Measurements from ENCODE around the gene PSMA1.
"Not testable (repeated sequence)": the region's sequence is repeated elsewhere in the genome, so short reads cannot be mapped to it uniquely, and the experiment has no call there.

PSMA1 gene

DNA sequence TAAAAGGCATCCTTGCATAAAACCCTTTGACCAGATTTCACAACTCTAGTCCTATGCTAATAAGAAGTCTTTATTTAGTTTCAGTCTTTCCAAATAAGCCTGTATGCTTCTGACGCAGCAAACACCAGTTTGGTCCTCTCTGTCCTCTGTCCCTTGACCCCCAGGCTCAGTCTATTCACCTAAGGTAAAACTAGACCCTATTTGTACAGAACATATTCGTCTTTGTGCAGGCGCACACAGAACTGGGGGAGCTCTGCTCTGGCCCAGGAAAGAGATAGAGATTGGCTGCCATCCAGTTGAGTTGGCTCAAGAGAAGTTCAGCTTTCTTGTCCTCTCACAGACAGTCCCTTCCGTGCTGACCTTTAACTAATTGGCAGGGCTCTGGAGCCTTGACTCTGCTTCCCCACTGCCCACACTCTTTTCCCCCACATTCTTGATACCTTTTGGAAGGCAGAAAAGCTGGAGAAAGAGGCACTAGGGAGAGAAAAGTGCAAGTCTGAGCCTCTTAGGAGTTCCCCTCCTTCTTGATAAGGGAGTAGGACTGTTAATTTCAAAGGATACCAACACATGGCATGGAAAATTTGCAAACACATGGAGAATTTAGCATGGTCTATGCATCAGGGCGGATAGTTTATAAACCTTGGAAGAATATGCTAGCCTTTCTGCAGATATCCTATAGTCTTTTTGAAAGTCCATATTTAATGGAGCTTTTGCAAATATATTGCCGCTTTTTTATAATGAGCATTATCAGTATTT is 21.2 kb upstream of the PSMA1 start:
- no peak overlapping the region for H3K9ac ChIP-seq (ENCODE audit: insufficient read length, low read depth)
- no peaks in the 10 kb centered on the region for H3K27me3 ChIP-seq (ENCODE audit: insufficient read depth, insufficient read length)
- H3K36me3 ChIP-seq (ENCODE audit: insufficient read depth, insufficient read length, low read length) = no peaks in the 10 kb centered on the region
- DNase-seq (ENCODE audit: low read depth, low spot score) = no peak
- H3K4me1 ChIP-seq (ENCODE audit: insufficient read depth, insufficient read length) = no peaks in the 10 kb centered on the region
- no peaks in the 10 kb centered on the region for H3K9me3 ChIP-seq (ENCODE audit: insufficient read depth, low read length)
- TF ChIP-seq SUZ12 (IDR thresholded peaks at IDR 0.05; ENCODE audit: extremely low read depth, insufficient read depth, insufficient read length) = no peak
- no peak for TF ChIP-seq ZNF274 (IDR thresholded peaks at IDR 0.05; ENCODE audit: low read depth, low read length)
- TF ChIP-seq YY1 (IDR thresholded peaks at IDR 0.05; ENCODE audit: insufficient read depth, insufficient read length) = no peak
- no peak overlapping the region for H3K4me3 ChIP-seq (ENCODE audit: insufficient read length, low read depth)

DNA sequence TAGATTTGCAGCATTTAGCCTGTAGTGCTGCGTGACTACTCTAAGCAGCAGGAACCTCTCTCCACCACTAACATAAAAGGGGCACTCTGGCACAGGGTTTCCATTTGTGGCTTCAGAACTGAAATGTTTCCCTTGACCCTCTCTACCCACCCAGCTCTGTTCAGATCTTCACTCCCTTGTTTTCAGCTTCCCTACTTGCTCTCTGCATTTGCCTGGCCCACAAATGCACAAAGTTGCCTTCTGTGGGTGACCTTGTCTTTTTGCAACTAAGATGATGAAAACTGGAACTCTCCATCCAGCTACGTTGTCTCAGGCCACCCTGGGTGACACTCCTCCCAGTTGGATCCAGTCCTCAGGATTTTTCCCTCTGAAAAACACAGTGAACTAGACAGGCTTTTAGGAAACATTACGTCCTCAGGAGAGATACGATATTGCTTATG is 19.8 kb upstream of the PSMA1 start:
- DNase-seq (ENCODE audit: low read depth, low spot score) = no peak
- H3K9ac ChIP-seq (ENCODE audit: insufficient read length, low read depth) = no peak overlapping the region

DNA sequence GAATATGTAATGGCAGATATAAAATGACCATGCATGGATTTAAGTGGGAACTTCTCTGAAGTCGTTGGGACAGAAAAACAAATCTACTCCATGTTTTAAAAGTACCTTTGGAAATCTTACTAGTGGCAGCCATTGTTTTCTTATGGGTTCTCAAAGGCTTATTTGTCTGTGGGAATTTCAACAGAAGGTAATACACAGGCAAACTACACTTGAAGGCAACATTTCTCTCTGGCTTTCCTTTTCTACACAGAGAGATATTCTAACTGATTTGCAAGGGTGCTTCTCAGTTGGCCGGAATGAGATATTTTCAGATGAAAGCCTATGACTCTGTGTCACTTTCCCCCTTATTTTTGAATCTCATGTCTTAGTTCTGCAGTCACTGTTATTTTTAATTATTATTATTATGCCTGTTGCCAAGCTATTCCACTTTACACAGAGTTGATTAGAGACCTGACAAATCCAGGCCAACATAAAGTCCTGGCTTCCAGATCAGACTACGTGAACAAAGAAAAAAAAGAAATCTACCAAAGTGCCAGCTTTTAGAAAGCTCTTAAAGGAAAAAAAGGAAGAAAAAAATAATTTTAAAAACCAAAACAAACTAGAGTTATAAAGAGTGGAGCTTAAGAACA is 18.9 kb upstream of the PSMA1 start:
- TF ChIP-seq ZNF274 (IDR thresholded peaks at IDR 0.05; ENCODE audit: low read depth, low read length) = no peak
- no peak for TF ChIP-seq YY1 (IDR thresholded peaks at IDR 0.05; ENCODE audit: insufficient read depth, insufficient read length)
- TF ChIP-seq SUZ12 (IDR thresholded peaks at IDR 0.05; ENCODE audit: extremely low read depth, insufficient read depth, insufficient read length) = no peak
- Histone ChIP-seq H3K9me3 (ENCODE audit: insufficient read depth, low read length) (no peaks in the 10 kb centered on the region), H3K4me3 (ENCODE audit: insufficient read length, low read depth) (no peak overlapping the region), H3K9ac (ENCODE audit: insufficient read length, low read depth) (no peak overlapping the region), H3K27me3 (ENCODE audit: insufficient read depth, insufficient read length) (no peaks in the 10 kb centered on the region), H3K4me1 (ENCODE audit: insufficient read depth, insufficient read length) (no peaks in the 10 kb centered on the region), H3K36me3 (ENCODE audit: insufficient read depth, insufficient read length, low read length) (no peaks in the 10 kb centered on the region)
- DNase-seq (ENCODE audit: low read depth, low spot score) = no peak

More for the DNA sequence above, 19.8 kb upstream of the PSMA1 start:
- H3K9me3 ChIP-seq (ENCODE audit: insufficient read depth, low read length) = no peaks in the 10 kb centered on the region
- H3K4me1 ChIP-seq (ENCODE audit: insufficient read depth, insufficient read length) = no peaks in the 10 kb centered on the region
- H3K36me3 ChIP-seq (ENCODE audit: insufficient read depth, insufficient read length, low read length) = no peaks in the 10 kb centered on the region
- no peak for TF ChIP-seq ZNF274 (IDR thresholded peaks at IDR 0.05; ENCODE audit: low read depth, low read length)
- TF ChIP-seq YY1 (IDR thresholded peaks at IDR 0.05; ENCODE audit: insufficient read depth, insufficient read length) = no peak
- no peak for TF ChIP-seq SUZ12 (IDR thresholded peaks at IDR 0.05; ENCODE audit: extremely low read depth, insufficient read depth, insufficient read length)
- H3K27me3 ChIP-seq (ENCODE audit: insufficient read depth, insufficient read length) = no peaks in the 10 kb centered on the region
- no peak overlapping the region for H3K4me3 ChIP-seq (ENCODE audit: insufficient read length, low read depth)

DNA sequence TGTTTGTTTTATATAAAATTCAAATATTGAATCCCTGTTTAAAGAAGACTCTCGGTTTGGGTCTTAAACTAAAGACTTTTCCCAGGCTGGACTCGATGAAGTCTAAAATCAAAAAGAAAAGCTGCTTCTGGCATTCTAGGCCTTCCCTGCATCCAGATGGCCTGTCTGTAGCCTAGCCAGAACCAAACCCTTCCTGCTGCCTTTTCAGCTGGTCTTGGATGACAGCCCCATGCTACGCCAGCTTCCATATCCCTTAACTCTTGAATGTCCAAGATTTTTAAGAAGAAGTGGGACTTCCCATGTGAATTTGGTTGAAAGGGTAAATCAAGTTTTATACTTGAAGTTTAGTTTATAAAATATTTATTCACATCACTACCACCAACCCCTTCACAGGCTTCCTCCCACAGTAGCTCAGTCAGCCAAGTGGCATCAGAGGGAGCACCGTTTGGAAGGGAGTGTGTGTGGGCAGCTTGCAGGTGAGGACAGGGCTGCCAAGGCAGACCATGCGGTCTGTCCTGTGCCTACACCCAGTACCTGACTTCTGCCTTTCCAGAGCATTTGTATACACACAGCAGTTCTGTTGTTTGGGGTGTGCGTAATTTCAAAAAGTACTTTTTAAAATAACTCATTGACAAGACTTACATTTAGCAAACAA is 18.2 kb upstream of the PSMA1 start:
- Histone ChIP-seq H3K36me3 (ENCODE audit: insufficient read depth, insufficient read length, low read length) (no peaks in the 10 kb centered on the region), H3K27me3 (ENCODE audit: insufficient read depth, insufficient read length) (no peaks in the 10 kb centered on the region), H3K4me3 (ENCODE audit: insufficient read length, low read depth) (no peak overlapping the region), H3K9ac (ENCODE audit: insufficient read length, low read depth) (no peak overlapping the region), H3K9me3 (ENCODE audit: insufficient read depth, low read length) (no peaks in the 10 kb centered on the region), H3K4me1 (ENCODE audit: insufficient read depth, insufficient read length) (no peaks in the 10 kb centered on the region)
- no peak for TF ChIP-seq YY1 (IDR thresholded peaks at IDR 0.05; ENCODE audit: insufficient read depth, insufficient read length)
- no peak for TF ChIP-seq ZNF274 (IDR thresholded peaks at IDR 0.05; ENCODE audit: low read depth, low read length)
- no peak for TF ChIP-seq SUZ12 (IDR thresholded peaks at IDR 0.05; ENCODE audit: extremely low read depth, insufficient read depth, insufficient read length)
- no peak for DNase-seq (ENCODE audit: low read depth, low spot score)

DNA sequence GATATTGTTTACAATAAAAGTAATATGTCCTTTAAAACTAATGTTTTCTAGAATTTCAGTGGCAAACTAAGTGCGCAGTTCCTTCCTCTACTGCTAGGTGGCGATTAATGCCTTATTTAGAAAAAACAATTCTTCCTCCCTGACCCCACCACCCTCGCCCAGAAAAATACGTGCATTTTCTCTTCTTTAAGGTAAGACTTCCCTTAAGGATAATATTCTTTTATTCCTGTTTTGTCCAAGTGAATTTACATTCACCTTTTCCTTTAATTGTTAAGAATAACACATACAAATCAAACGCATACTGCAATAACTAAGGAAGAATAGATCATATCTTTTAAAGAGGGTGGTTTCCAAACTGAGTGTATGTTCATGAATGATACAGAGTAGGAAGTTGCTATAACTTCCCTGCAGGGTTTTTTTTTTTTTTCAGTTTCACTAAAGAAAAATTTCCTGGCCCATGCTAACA is 17.0 kb upstream of the PSMA1 start:
- no peaks in the 10 kb centered on the region for H3K36me3 ChIP-seq (ENCODE audit: insufficient read depth, insufficient read length, low read length)
- no peak overlapping the region for H3K4me3 ChIP-seq (ENCODE audit: insufficient read length, low read depth)
- H3K27me3 ChIP-seq (ENCODE audit: insufficient read depth, insufficient read length) = no peaks in the 10 kb centered on the region
- no peak overlapping the region for H3K9ac ChIP-seq (ENCODE audit: insufficient read length, low read depth)
- no peak for DNase-seq (ENCODE audit: low read depth, low spot score)
- no peaks in the 10 kb centered on the region for H3K9me3 ChIP-seq (ENCODE audit: insufficient read depth, low read length)
- no peaks in the 10 kb centered on the region for H3K4me1 ChIP-seq (ENCODE audit: insufficient read depth, insufficient read length)
- TF ChIP-seq YY1 (IDR thresholded peaks at IDR 0.05; ENCODE audit: insufficient read depth, insufficient read length) = no peak
- TF ChIP-seq ZNF274 (IDR thresholded peaks at IDR 0.05; ENCODE audit: low read depth, low read length) = no peak
- no peak for TF ChIP-seq SUZ12 (IDR thresholded peaks at IDR 0.05; ENCODE audit: extremely low read depth, insufficient read depth, insufficient read length)

DNA sequence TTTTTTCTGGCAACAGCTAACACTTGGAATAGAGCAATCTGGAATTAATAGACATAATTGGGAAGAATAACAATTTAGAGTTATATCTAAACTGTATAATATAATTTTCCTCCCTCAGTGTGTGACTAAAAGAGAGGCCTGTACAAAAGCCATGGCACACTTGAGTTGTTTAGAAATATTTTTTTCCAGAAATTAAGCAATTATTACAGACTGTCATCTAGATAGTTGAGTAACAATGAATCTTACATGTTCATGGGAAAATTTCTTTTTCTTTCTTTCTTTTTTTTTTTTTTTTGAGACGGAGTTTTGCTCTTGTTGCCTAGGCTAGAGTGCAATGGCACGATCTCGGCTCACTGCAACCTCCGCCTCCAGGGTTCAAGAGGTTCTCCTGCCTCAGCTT is 15.0 kb upstream of the PSMA1 start:
- H3K36me3 ChIP-seq (ENCODE audit: insufficient read depth, insufficient read length, low read length); H3K27me3 ChIP-seq (ENCODE audit: insufficient read depth, insufficient read length); H3K9me3 ChIP-seq (ENCODE audit: insufficient read depth, low read length); H3K9ac ChIP-seq (ENCODE audit: insufficient read length, low read depth); DNase-seq (ENCODE audit: low read depth, low spot score); H3K4me1 ChIP-seq (ENCODE audit: insufficient read depth, insufficient read length); H3K4me3 ChIP-seq (ENCODE audit: insufficient read length, low read depth): not testable (repeated sequence)

DNA sequence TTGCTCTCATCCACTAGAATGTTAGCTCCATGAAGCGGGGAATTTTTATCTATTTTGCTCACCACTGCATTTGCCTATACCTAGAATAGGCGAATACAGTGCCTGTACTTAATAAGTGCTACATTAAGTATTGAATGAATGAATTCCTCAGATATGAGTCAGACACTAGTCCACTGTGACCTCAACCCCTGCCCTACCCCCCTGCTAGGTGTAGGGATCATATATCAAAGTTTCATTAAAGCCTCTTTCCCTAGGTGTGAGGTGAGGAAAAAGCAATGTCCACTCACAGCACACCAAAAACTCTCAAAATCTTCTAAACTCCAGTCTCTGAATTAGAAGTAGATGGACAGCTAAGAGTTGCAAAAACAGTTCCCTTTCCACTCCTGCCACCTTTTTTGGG is 9.8 kb upstream of the PSMA1 start:
- Histone ChIP-seq H3K36me3 (ENCODE audit: insufficient read depth, insufficient read length, low read length) (no peaks in the 10 kb centered on the region), H3K4me1 (ENCODE audit: insufficient read depth, insufficient read length) (no peaks in the 10 kb centered on the region), H3K4me3 (ENCODE audit: insufficient read length, low read depth) (no peak overlapping the region), H3K27me3 (ENCODE audit: insufficient read depth, insufficient read length) (no peaks in the 10 kb centered on the region), H3K9ac (ENCODE audit: insufficient read length, low read depth) (no peak overlapping the region), H3K9me3 (ENCODE audit: insufficient read depth, low read length) (no peaks in the 10 kb centered on the region)
- DNase-seq (ENCODE audit: low read depth, low spot score) = no peak
- TF ChIP-seq YY1 (IDR thresholded peaks at IDR 0.05; ENCODE audit: insufficient read depth, insufficient read length) (no peak), SUZ12 (IDR thresholded peaks at IDR 0.05; ENCODE audit: extremely low read depth, insufficient read depth, insufficient read length) (no peak), ZNF274 (IDR thresholded peaks at IDR 0.05; ENCODE audit: low read depth, low read length) (no peak)
